IPS-15b (cell line): Measurements from ENCODE around the gene PLPP1.
A peak's percentile ranks its signal among the peaks of the same experiment; 100 is the strongest.

ENCODE experiments used
- H3K27me3 ChIP-seq: one replicate; pipeline ENCODE4 v1.6.1; 2013; ENCODE audit warnings: low read length; ENCODE audit not compliant: control insufficient read depth, insufficient read depth
- H3K36me3 ChIP-seq: one replicate; pipeline ENCODE4 v1.6.1; 2013; ENCODE audit warnings: low read length; ENCODE audit not compliant: control insufficient read depth, insufficient read depth
- H3K4me1 ChIP-seq: one replicate; pipeline ENCODE4 v1.6.1; 2013; ENCODE audit warnings: mild to moderate bottlenecking, low read length; ENCODE audit not compliant: control insufficient read depth, insufficient read depth
- H3K4me3 ChIP-seq: one replicate; pipeline ENCODE4 v1.5.1; 2013; ENCODE audit warnings: low read depth, low read length
- H3K9ac ChIP-seq: one replicate; pipeline ENCODE4 v1.6.1; 2013; ENCODE audit warnings: low read depth, mild to moderate bottlenecking, low read length
- H3K9me3 ChIP-seq: one replicate; pipeline ENCODE4 v1.6.1; 2013; ENCODE audit warnings: mild to moderate bottlenecking, low read length; ENCODE audit not compliant: control insufficient read depth, insufficient read depth

The PLPP1 gene

GRCh38 chr5:55497712-55498111, 37.1 kb downstream of the PLPP1 start:
- Histone ChIP-seq H3K9ac (no peak overlapping the region), H3K9me3 (no peaks in the 10 kb centered on the region), H3K36me3 (no peaks in the 10 kb centered on the region), H3K27me3 (no peaks in the 10 kb centered on the region), H3K4me1 (peaks cover 14% of the 10 kb centered on the region), H3K4me3 (no peak overlapping the region)

- Histone ChIP-seq H3K9me3 (no peaks in the 10 kb centered on the region), H3K9ac (no peak overlapping the region), H3K27me3 (no peaks in the 10 kb centered on the region), H3K36me3 (peaks cover 5% of the 10 kb centered on the region), H3K4me3 (no peak overlapping the region), H3K4me1 (peaks cover 19% of the 10 kb centered on the region)
These were observed 39.5 kb downstream of the PLPP1 start for GRCh38 chr5:55495216-55495615.

GRCh38 chr5:55492449-55492848, 42.3 kb downstream of the PLPP1 start:
- Histone ChIP-seq H3K36me3 (peaks cover 6% of the 10 kb centered on the region), H3K9ac (no peak overlapping the region), H3K27me3 (no peaks in the 10 kb centered on the region), H3K9me3 (no peaks in the 10 kb centered on the region), H3K4me1 (peaks cover 7% of the 10 kb centered on the region), H3K4me3 (no peak overlapping the region)

- Histone ChIP-seq H3K4me3 (peak overlapping the region; percentile 9), H3K4me1 (peaks cover 17% of the 10 kb centered on the region), H3K27me3 (no peaks in the 10 kb centered on the region), H3K9me3 (no peaks in the 10 kb centered on the region), H3K9ac (no peak overlapping the region), H3K36me3 (no peaks in the 10 kb centered on the region)
These were observed 49.7 kb downstream of the PLPP1 start for GRCh38 chr5:55485073-55485472.

GRCh38 chr5:55484531-55484930, 50.2 kb downstream of the PLPP1 start:
- Histone ChIP-seq H3K4me3 (peak overlapping the region; percentile 9), H3K4me1 (peaks cover 17% of the 10 kb centered on the region), H3K9me3 (no peaks in the 10 kb centered on the region), H3K9ac (no peak overlapping the region), H3K36me3 (no peaks in the 10 kb centered on the region), H3K27me3 (no peaks in the 10 kb centered on the region)

- Histone ChIP-seq H3K36me3 (no peaks in the 10 kb centered on the region), H3K27me3 (no peaks in the 10 kb centered on the region), H3K4me1 (peaks cover 17% of the 10 kb centered on the region), H3K9me3 (no peaks in the 10 kb centered on the region), H3K4me3 (no peak overlapping the region), H3K9ac (no peak overlapping the region)
These were observed 50.9 kb downstream of the PLPP1 start for GRCh38 chr5:55483885-55484284.

GRCh38 chr5:55481293-55481855, 53.4 kb downstream of the PLPP1 start:
- H3K9ac ChIP-seq: no peak overlapping the region
- peaks cover 17% of the 10 kb centered on the region for H3K4me1 ChIP-seq
- no peaks in the 10 kb centered on the region for H3K27me3 ChIP-seq

GRCh38 chr5:55480781-55481180, 54.0 kb downstream of the PLPP1 start:
- Histone ChIP-seq H3K9ac (no peak overlapping the region), H3K36me3 (no peaks in the 10 kb centered on the region), H3K27me3 (no peaks in the 10 kb centered on the region), H3K9me3 (no peaks in the 10 kb centered on the region), H3K4me1 (peaks cover 15% of the 10 kb centered on the region), H3K4me3 (no peak overlapping the region)

More at GRCh38 chr5:55481293-55481855, 53.4 kb downstream of the PLPP1 start:
- no peaks in the 10 kb centered on the region for H3K9me3 ChIP-seq
- no peaks in the 10 kb centered on the region for H3K36me3 ChIP-seq
- no peak overlapping the region for H3K4me3 ChIP-seq

GRCh38 chr5:55472642-55473041, 62.1 kb downstream of the PLPP1 start:
- H3K9ac ChIP-seq: no peak overlapping the region

GRCh38 chr5:55471468-55471867, 63.3 kb downstream of the PLPP1 start:
- H3K4me1 ChIP-seq: no peaks in the 10 kb centered on the region
- no peak overlapping the region for H3K9ac ChIP-seq
- peaks cover 4% of the 10 kb centered on the region for H3K36me3 ChIP-seq
- no peaks in the 10 kb centered on the region for H3K9me3 ChIP-seq
- no peaks in the 10 kb centered on the region for H3K27me3 ChIP-seq
- H3K4me3 ChIP-seq: no peak overlapping the region

More at GRCh38 chr5:55472642-55473041, 62.1 kb downstream of the PLPP1 start:
- Histone ChIP-seq H3K4me3 (no peak overlapping the region), H3K27me3 (no peaks in the 10 kb centered on the region), H3K9me3 (no peaks in the 10 kb centered on the region), H3K36me3 (no peaks in the 10 kb centered on the region), H3K4me1 (no peaks in the 10 kb centered on the region)

- Histone ChIP-seq H3K27me3 (no peaks in the 10 kb centered on the region), H3K36me3 (peaks cover 4% of the 10 kb centered on the region), H3K9me3 (no peaks in the 10 kb centered on the region), H3K4me1 (no peaks in the 10 kb centered on the region), H3K9ac (no peak overlapping the region), H3K4me3 (no peak overlapping the region)
These were observed 64.5 kb downstream of the PLPP1 start for GRCh38 chr5:55470282-55470681.

GRCh38 chr5:55469839-55470238, 64.9 kb downstream of the PLPP1 start:
- no peak overlapping the region for H3K4me3 ChIP-seq
- H3K4me1 ChIP-seq: no peaks in the 10 kb centered on the region
- no peaks in the 10 kb centered on the region for H3K27me3 ChIP-seq
- peaks cover 4% of the 10 kb centered on the region for H3K36me3 ChIP-seq
- H3K9me3 ChIP-seq: no peaks in the 10 kb centered on the region
- no peak overlapping the region for H3K9ac ChIP-seq
